HG02973 (cell line): Measurements from ENCODE around the gene EYS.
"Not testable (repeated sequence)": the region's sequence is repeated elsewhere in the genome, so short reads cannot be mapped to it uniquely, and the experiment has no call there.

Source experiments
- ATAC-seq: cut with Tn5 transposase; IDR thresholded peaks from one replicate; pipeline ENCODE4 v1.9.1; 2021; ENCODE audit warnings: moderate library complexity; ENCODE audit not compliant: unreplicated experiment

Gene EYS

DNA sequence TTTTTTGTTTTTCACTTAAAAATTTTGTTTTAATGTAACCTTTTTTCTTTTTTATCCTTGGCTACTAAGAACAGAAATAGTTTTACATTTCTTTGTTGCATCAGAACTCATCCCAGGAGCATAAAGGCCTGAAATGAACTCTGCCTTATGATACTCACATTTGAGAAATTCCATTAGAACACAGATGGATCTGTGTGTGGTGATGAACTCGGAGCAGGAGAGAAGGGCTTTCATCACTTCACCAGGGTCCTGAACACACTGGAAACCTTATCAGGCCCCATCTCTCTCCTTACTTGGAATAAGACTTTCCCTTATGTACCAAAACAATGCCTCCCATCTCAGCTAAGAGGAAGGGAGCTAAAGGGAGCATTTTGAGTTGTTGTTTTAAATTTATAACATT, 1932.1 kb downstream of the EYS start:
- ATAC-seq, result no peak

DNA sequence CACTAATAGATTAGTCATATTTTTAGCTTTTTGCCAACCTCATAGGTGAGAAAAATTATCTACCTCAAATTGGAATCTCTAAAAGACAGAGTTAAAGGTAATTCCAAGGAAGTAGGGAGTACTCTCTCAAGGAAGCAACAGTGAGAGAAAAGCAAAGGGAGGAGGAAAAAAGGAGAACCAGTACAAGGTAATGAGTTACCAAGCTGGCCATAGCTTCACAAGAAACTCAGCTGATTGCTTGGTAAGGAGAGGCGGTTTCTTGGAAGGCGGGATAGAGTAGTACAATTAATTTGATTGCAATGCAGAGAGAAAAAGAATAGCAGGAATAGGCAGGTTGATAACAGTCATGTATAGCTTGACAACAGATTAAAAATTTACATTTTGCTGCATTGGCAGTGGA, 1933.8 kb downstream of the EYS start:
- no peak for ATAC-seq

DNA sequence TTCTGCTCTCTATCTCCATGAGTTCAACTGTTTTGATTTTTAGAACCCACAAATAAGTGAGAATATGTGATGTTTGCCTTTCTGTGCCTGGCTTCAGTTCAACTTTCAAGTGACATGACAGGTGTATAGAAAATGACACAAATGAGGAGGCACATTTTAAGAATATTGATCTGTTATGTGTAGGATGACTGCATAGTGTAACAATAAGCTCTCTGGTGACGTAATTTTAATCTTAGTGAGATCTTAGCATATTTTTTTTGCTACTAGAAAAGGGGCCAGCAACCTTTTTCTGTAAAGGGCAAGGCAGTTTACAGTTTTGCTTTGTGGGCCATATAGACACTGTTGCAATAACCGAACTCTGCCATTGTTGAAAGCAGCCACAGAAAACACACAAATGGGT, 1941.2 kb downstream of the EYS start:
- no peak for ATAC-seq

DNA sequence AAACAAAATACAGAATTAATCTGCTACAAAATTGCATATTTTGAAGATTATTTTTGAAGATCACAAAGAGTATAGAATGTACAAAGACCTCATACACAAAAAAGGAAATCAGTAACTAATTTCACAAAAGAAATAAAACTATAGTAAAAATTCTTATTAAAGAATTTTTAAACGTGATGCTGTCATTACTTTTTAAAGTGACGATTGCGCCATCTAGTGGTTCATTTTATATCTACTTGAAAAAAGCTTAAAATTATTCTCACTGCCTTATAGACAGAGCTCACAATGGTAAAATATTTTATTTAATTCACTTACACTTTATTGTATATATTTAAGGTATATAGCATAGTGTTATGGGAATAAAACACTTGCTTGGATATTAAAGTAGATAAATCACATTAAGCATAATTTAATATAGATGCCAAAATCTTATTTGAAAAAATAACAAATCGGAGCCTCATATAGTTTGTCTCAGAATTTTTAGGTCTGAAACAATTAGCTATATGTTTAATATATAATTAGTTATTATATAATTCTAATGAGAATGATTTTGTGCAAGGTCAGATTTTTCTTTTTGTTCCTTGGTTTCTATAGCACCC, 1942.6 kb downstream of the EYS start:
- ATAC-seq, result no peak

DNA sequence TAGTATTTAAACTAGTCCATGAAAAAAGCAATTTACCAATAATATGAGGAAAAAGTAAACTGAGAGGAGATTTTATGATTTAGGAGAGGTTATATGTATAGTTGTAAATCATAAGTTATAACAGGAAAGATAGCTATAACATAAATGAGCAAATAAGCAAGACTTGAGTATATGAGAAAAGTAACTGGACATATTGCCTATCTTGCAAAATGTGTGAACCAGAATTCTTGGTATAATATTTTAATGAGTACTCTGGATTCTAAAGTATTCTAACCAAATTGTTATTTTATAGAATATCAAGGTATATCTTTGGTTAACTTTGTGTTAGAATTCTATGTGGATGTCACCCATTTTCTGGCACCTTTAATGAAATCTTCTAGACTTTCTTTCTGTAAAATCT, 1946.8 kb downstream of the EYS start:
- no peak for ATAC-seq

DNA sequence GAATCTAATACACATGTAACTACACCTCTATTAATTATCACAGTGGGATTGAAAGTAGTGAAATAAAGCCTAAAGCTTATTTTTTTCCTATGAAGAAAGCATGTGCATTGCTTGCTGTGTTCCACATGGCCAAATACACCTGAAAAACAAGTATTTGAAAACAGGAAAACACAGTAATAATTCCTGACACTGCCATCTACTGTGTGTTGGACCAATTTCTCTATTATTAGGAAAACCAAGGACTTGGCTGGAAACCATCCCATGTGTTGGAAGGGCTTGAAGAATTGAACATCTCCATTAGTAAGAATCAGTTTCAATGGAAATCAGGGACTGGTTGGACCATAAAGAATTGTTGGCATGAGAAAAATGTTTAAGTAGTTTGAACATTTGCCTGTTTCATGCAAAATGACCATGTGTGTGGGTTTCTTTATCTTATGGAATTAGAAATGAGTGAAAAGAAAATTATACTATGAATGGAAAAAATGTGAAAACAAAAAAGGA, 1947.4 kb downstream of the EYS start:
- ATAC-seq, result no peak

DNA sequence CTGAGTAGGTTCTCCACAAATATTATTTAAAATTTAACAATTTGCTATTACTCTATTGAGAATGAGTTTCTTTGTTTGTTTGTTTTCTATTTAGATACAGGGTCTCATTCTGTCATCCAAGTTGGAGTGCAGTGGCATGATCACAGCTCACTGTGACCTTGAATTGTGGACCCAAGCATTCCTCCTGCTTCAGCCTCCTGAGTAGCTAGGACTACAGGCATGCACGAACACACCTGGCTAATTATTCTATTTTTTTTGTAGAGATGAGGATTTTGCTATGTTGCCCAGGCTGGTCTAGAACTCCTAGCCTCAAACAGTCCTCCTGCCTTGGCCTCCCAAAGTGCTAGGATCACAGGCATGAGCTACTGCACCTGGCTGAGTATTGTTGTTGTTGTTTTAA, 1949.2 kb downstream of the EYS start:
- no peak for ATAC-seq

DNA sequence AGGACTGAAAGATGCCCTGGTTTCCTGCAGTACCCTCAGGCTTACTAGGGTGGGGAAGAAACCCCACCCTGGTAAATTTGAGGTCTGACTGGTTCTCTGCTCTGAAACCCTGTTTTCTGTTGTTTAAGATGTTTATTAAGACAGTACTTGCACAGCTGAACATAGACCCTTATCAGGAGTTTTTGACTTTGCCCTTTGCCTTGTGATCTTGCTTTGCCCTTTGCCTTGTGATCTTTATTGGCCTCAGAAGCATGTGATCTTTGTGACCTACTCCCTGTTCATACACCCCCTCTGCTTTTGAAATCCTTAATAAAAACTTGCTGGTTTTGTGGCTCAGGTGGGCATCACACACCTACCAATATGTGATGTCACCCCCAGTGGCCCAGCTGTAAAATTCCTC, 1949.8 kb downstream of the EYS start:
- not testable (repeated sequence) for ATAC-seq

DNA sequence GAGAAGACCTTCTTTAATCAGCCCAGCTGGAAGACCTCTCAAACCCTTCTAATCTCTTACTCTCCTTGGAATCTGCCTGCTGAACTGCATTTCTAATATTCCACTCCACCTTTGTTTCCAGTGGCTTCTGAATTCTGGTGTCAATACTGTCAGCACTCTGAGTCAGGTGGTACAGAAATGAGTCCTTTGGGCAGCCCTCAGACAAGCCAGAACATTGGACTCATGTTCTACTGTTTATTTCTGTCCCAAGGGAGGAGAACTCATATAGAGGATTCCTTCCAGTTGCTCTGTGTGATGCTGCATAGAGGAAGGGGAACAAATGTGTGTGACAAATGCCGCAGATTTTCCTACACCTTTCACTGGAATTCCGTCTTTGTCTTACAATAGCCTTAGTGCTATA, 1956.6 kb downstream of the EYS start:
- no peak for ATAC-seq

DNA sequence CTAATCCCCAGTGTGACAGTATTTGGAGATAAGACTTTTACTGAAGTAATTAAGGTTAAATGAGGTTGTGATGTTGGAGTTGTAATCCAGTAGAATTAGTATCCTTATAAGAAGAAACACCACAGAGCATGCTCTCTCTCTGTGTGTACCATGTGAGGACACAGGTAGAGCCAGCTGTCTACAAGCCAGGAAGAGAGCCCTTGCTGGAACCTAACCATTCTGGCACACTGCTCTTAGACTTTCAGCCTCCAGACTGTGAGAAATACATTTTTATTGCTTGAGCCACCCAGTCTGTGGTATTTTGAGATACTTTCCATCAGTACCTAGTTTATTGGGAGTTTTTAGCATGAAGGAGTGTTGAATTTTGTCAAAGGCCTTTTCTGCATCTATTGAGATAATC, 1961.2 kb downstream of the EYS start:
- no peak for ATAC-seq

DNA sequence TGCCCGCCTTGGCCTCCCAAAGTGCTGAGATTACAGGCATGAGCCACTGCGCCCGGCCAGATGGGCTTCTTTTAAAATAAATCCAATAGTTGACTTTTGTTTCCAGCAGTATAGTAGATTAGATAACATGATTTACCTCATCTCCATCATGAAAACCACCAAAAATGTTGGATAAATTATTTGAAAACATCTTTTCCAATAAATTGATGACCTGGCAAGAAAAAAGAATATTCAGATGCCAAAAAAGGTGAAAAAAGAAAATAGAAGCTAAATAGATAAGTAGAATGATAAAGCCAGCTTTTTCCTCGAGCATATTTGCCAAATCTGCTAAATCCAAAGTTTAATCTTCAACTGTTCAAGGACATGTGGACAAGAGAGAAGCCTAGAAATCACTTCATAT, 1962.2 kb downstream of the EYS start:
- no peak for ATAC-seq

DNA sequence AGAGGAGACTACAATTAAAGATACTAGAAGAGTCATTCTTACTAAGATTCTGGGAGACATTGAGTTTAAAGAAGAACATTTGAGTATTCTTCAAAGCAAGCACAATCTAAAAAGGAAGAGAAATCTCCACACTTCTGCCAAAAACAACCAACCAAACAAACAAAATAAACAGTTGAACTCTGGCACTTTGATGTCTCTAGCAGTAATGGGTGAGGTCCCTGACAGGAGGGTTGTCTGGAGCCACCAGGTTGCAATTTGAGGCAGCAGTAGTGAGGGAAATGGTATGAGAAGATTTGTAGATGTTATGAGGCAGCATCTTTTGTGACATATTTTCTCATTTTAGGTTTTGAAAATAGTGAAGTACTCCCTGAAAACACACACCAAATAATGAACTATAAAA, 1963.3 kb downstream of the EYS start:
- ATAC-seq, result no peak

DNA sequence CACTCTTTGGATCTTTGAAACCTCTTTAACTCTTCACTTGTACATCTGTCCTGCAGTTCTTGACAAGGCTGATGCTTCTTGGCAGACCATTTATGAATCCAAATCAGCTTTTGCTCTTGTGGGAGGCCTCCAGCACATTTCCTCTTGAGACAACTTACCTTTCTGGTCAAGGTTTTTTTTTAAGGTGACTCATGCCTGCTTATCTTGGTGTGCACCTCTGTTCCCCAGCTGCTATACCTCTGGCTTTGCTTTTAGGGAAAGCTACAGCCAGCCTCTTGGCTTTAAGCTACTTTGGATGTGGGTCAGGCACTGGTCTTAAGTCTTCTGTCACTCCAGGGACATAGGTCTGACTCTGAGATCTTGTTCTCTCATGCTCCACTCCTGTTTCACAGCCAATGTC, 1965.0 kb downstream of the EYS start:
- no peak for ATAC-seq

DNA sequence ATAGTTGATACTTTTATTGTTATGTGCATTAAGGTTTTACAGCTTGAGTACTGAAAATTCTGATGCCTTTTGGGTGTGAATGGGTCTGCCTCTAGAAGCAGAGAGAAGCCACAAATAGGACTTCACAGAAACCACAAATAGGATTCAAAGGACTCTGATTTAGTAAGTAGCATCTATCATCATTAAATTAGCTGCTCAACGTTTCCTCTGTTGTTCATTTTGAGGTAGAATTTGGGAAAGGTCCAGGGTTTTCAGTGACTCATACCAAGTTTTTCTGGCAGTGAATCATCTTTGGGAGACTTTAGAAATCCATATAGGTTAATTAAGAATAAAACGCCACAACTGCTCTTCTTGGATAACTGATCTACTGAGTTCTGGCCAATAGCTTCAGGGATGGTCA, 1966.3 kb downstream of the EYS start:
- no peak for ATAC-seq

DNA sequence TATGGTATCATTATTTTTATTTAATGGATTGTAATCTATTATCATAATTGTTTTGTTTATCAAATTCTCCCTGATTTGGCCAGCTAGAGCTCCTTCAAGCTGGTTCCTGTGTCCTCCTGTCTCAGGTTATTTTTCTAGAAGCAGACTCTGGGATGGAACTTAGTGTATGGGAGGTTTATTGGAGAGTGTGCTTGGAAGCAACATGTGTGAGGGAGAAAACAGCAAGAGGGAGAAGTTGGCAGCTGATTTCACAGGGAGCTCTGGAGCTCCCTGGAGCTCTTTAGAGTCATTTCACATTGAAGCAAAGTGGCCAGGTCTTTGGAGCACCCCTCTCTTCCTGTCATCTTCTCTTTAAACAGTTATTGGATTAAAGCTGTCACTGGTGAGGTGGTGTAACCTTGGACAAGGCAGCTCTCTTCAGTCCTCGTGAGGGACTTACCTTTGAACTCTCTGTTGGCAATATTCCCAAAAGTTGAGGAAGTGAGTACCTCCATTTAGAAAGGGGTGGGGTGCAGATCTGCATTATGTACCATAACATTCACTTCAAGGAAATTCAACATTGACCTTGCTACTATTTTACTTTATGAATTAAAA, 1967.8 kb downstream of the EYS start:
- ATAC-seq, result no peak

DNA sequence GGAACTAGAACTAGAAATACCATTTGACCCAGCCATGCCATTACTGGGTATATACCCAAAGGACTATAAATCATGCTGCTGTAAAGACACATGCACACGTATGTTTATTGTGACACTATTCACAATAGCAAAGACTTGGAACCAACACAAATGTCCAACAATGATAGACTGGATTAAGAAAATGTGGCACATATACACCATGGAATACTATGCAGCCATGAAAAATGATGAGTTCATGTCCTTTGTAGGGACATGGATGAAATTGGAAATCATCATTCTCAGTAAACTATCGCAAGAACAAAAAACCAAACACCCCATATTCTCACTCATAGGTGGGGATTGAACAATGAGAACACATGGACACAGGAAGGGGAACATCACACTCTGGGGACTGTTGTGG, 1968.8 kb downstream of the EYS start:
- not testable (repeated sequence) for ATAC-seq

DNA sequence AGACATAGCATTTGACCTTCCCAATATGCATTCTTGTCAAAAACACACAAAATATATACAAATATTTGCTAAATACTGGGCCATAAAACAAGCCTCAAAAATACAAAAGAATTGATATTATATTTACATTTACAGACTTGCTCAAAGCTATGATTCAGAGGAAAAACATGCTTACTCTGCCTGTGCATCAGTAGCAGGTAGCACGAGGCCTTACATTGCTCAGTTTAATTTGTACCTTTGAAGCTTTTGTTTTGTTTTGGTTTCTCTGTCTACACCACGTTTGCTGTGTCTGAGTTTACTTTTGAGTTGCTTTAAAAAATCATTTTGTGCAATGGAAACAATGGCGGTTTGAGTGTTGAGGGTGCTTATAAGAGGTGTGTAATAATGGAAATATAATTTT, 1972.1 kb downstream of the EYS start:
- no peak for ATAC-seq

DNA sequence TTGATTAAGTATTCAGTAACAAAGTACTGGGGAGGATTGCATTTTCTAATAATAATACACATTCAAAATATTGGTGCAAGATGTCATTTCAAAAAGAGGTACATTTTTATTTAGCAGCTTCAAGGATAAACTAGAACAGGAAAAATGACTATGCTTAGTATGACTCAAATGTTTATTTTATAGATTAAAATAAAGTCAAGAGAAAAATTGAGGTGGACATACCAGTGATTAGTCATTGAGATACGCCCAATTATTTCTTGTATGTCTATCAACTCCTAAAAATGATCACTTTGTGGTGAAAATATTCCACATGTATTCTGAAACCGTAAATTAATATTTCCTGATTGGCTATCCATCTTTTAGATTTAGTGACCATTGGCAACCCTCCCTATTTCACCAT, 1974.7 kb downstream of the EYS start:
- ATAC-seq, result no peak

DNA sequence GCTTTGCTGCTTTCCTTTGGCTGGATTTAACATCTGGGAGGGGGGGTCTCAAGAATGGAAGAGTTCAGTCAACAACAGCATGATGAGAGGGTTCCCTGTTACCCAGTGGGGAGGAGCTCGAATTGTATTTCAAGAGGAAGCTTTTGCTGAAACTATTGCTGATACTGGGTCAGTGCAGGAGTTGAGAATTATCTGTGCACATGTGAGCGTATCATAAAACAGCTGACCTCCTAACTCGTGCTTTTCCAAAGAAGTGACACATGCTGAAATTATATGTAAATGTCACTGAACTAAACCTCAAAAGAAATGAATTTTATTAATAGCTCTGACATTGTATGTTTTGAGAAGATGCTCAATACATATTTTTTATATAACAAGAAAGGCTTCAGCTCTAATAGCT, 1975.1 kb downstream of the EYS start:
- ATAC-seq, result no peak

DNA sequence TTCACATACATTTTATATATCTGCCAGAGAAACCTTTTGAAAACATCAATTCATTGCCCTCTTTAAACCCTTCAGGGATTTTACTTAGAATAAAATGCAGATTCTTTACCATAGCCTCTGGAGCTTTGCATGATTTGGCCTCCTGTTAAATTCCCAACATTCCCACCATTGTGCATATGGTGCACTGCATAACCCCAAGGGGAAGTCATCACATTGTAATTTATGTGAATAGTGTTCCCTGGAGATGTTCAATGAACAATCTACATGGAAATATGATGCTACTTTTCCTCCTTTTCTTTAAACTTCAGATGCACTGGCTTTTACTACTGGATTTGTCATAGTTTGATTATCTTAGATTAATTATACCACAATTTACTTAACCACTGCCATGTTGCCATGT, 1976.7 kb downstream of the EYS start:
- no peak for ATAC-seq

DNA sequence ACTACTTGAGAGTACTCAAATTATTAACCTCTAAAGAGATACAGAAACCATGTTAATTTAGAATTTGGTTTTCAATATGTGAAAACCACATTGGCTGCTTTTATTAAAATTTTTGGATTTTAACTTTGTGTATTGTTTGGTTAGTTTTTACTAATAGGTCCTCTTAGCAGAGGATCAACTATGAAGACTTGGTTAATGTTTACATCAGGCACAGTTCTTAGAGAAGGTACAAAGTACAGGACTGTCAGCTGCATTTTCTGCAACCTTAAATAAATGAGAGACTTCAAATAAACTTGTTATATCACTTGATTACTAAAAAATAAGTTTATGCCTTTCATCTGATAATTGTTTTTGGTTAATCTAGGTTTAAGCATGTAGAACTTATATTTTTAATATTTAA, 1982.3 kb downstream of the EYS start:
- no peak for ATAC-seq

DNA sequence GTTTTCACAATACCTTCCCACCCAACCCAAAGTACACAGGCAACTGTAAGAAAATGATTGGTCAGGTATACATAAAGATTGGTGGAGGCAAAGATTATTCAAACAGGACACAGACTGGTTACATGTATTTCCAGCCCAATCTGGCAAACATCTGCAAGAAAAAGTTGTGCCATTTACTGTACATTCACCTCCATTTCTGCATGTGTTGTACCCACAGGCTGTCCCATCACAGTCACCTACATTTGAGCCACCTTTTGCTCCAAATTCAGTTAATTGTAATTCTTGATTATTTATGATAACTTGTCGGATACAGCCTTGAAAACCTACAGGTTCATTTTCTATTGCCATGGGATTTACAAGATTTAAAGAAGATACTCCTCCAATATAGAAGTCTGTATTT, 1985.8 kb downstream of the EYS start:
- no peak for ATAC-seq

DNA sequence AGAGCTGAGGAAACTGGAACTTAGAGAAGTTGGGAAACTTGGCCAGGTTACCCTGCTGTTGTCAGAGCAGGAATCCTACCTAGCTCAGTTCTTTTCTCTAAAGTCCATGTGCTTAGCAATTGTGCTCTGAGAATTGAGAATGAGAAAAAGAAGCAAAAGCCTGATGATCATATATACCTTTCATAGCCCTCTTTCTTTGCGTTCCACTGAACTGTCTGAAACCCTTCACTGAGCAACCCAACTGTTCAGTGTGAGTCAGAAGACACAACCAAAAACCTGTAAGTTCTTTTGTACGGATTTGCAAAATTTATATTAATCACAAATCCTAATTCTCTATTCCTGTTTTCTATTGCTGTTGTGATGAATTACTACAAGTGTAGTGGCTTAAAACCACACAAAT, 1990.9 kb downstream of the EYS start:
- no peak for ATAC-seq
